ENCODE results near the gene SNX7.

SNX7 gene

DNA sequence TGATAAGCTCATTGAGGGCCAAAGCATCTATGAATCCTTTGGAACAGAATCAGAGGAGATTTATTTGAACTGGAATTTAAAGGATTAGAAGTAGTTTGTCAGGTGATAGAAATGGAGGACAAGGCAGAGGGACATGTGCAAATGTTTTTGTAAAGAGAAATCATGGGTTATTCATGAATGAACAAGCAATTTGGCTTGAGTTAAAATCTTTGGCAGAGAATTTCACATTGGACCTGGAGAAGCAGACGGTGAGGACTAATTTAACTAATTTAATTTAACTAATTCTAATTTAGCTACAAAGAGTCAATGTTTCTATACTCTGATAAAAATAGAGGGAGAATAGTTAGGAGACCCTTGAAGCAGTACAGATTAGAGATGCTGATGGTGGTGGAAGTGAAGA is 36.3 kb downstream of the SNX7 start:
- no peak for DNase-seq

DNA sequence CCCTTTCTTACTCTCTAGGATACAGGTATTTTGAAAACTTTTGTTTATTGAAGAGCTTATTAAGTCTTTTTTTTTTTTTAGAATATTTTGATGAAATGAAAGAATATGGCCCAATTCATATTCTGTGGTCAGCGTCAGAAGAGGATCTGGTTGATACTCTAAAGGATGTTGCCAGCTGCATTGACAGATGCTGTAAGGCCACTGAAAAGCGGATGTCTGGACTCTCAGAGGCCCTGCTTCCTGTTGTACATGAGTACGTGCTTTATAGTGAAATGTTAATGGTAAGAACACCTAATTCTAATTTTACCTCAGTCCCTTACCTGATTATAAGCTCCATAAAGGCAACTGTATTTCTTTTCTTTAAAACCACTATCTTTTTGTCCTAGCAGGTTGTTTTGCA is 37.1 kb downstream of the SNX7 start:
- no peak for DNase-seq

DNA sequence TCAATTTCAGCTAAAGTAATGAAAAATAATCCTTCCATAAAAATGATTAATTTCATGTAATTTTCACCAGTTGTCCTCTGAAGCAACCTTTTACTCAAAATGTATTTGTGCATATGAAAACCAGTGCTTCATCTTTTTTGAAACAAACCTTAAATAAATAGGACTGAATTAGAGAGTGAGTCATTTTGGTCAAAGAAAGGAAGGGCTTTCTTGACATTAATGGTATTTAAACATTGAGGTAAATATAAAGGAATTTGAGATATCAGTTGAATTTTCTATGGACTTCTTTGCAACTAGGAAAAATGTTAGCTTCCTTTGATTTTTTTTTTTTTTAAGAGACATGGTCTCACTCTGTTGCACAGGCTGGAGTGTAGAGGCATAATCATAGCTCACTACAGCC is 38.7 kb downstream of the SNX7 start:
- DNase-seq: no peak

DNA sequence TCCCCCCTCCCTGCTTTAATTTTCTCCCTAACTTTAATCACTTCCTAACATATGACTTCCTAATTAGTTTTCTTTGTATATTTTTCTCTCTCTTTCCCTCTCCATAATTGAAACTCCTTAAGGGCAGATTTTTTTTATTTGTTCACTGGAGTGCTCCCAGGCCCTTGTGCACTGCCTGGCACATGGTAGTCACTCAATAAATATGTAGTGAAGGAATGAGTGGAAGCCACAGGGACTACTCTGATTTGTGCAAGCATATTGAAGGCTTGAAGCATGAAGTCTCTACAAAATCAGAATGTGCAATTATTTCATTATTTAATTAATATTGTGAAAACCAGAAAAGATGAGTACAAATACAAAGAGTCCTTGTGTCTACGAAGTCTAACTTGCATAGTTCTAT is 41.5 kb downstream of the SNX7 start:
- DNase-seq: no peak

DNA sequence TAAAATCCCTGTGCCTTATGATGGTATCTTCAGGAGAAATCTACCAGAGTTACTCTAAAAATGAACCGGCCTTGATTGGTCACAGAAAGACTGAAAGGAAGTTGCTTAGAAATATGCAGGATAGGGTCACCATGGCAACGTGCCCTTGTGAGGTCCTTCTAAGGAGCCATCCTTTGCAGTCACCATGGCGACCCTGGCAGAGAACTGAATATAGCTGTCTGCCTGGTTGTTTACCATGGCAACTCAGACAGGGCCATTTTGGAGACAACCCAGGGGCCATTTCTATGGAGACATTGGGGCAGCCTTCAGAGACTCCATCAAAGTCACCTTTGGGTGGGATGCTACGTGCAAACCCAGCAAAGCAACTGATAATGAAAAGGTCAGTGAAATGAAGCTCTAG is 43.0 kb downstream of the SNX7 start:
- DNase-seq: no peak

DNA sequence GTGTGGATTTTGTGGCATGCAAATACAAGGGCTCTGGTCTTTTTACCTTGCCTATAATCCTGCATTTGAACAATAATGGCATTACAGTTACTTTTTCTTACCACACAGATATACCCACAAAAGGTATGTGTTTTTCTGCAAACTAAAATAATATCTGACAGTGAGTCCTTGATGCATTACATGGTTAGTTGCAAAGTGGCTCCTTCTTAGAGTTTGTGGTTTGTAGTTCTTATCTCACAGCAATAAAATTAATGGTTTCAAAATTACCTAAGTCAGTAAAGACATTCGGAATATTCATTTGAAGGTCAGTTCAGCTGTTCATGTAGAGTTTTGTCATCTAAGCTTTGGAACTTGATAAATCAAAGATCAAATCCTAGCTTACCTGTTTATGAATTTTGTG is 43.5 kb downstream of the SNX7 start:
- no peak for DNase-seq

DNA sequence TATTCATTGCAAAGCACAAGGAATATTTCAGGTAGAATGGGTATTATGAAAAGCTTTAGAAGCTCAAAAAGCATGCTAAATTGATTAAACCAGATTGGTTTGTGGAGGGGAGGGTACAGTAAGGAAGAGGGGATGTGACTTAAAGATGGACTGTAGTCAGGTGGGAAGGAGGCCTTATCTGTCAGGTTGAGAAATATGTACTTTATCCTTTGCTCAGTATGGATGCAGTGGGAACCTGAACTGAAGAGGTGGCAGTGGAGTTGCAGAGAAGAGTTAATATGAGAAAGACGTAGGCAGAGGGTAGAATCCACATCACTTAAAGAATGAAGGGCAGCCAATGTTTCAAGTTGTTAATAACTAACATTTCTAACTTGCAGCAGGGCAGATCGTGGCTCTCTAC is 44.1 kb downstream of the SNX7 start:
- DNase-seq: no peak

DNA sequence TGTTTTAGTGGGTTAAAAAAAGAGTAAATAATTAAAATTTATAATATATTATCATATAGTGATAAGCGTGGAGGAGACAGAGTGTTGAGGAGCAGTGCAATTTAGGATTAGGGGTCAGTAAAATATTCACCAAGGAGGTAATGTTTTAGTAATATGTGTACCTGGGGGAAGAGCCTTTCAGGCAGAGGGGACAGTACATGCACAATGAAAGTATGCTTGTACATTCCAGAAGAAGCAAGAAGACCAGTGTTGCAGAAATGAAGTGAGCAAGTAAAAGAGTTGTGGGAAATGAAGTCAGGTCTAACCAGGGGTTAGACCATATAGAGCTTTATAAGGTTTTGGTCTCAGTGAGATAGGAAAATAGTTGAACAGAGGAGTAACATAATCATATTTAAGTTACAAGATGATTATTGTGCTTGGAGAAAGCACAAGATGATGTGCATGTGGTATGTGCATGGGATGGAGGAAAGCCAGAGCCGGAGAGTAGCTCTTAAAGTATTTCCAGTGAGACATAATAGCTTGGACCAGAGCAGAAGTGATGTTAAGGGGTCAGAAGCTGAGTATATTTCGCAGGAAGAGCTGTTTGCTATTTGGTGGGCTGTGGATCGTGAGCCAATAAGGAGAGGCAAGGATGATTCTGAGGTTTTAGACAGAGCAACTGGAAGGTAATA is 44.8 kb downstream of the SNX7 start:
- DNase-seq: no peak

DNA sequence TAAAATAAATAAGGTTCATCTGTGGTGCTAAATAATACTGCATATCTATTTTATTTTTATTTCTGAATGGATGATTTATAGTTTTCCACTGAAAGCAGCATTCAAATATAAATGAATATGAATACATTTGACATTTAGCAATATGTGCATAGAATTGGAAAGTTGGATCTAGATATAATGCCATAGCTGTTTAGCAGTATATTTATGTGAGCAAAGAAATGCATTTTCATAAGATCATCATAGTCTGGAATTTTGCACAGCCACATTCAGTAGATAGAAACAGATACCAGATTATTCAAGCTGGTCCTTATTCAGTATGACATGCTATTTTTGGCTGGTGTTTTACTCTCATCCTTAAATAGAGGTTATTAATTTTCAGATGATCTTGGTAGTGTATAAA is 46.0 kb downstream of the SNX7 start:
- no peak for DNase-seq

DNA sequence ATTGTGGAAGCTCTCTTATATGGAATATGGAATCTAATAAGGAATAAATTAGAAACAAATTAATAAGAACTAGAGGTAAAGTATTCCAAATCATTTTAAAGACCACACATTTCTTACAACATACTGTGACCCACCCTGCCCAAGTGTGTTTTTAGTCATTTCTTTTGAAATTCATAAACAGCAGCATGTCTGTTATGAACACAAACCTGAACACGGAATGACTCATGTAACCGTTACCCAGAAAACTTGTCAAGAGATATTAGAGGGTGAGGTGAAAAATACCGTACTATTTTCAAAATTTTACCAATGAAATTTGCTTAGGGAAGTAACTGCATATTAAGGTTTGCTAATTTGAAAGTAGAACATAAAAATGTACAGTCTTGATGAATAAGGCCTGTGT is 48.4 kb downstream of the SNX7 start:
- DNase-seq: no peak

DNA sequence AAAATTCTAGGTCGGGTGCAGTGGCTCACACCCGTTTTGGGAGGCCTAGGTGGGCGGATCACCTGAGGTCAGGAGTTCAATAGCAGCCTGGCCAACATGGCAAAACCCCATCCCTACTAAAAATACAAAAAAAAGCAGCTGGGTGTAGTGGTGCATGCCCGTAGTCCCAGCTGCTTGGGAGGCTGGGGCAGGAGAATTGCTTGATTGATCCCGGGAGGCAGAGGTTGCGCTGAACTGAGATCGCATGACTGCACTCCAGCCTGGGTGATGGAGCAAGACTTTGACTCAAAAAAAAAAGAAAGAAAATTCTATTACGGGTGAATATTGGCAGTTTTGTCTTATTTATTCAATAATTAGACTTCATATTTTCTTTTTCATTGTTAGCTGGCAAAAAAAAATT is 62.1 kb downstream of the SNX7 start:
- DNase-seq: no peak

DNA sequence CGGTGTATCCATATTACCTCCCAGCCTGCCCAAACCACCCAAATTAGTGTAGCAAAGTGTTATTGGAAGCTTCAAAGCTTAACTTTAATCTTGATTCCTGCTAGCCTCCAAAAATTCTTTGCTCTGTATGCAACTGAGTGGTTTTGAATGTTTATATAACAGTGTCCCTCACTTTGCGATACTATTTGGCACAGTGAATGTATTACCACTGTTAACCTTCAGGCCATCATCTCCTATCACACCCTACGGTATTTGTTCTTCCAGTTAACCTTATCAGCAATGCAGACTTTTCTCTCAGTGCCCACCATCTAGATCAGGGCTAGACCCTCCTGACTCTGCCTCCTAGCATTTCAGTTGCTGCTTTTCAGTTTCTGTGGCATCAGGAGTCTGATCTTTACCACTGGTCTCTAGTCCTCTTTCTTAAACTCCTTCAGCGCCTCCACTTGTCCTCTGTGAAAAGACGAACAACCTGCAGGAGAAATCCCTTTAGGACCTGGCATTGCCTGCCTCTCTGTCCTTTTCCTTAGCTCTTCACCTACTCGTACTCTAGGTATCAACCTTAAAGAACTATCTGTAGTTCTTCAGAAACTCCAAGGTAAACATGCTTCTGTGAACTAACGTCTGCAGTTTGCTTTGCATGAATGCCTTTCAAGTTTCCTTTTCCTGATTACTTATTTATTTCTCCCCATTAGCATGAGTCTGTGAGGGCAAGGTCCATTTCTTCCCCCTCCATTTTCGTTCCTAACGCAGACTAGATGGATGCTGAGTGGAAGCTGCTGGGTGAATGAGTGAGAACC is 71.7 kb downstream of the SNX7 start:
- no peak for DNase-seq

DNA sequence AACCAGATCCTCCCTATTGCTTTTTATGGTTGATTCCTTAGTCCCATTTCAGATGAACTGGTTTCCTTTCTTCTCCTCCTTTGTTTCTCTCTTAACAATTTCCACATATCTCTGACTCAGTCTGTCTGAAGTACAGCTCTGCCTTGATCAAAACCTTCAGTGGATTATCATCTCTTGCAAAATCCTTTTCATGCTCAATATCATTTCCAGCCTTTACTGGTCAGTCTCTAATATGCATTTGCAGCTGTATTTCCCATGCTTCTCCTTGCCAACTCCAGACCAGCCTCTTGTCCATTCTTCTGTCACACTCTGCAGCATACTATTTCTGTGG is 72.2 kb downstream of the SNX7 start:
- DNase-seq: no peak

DNA sequence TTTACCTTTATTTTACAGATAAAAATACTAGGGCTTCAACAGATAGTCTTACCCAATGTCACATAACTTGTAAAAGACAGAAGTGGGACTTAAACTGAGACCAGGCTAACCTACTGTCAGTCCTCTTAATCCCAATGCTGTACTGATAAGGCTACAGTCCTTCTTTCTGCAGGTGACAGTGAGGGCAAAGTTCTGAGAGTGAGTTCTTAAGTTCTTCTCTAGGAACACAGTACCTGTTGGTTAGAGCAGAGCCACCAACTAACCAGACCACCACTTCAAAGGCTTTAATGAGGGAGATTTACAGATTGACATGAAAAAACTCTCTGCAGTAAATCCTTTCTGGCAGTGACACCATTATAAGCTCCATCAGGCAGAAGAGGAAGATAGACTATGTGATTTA is 74.2 kb downstream of the SNX7 start:
- no peak for DNase-seq

DNA sequence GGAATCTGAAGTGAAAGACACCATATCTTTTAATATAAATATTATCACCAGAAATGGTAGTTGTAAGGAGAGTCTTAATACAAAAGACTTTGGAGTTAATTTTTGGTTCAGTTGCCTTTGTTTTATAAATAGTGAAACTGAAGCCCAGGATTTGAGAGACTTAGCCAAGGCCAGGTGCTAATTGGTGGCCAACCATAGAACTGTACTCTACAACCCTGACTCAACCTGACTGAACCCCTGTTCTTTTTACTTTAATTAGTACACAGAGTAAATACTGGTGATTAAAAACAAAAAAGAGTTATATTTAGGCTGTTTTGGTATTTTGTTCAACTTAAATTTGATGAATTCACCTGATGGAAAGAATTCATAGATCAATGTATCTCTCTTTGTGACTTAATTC is 76.3 kb downstream of the SNX7 start:
- DNase-seq: no peak

DNA sequence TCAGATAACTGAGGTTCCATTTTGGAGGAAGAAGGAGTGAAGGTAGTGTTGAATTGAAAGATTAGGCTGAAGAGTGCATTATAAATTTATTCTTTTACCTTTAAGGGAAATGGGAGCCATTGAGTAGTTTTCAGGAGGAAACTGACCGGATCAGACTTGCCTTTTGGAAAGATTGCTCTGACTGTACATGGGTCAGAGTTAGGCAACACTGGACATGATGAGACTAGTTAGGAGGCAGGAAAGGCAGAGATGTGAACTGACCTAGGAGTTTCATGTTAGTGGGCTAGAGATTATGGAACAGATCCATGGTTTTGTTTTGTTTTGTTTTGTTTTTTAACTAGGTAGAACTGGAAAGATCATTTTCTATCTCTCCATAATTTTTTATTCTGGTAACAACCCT is 78.2 kb downstream of the SNX7 start:
- DNase-seq: no peak

DNA sequence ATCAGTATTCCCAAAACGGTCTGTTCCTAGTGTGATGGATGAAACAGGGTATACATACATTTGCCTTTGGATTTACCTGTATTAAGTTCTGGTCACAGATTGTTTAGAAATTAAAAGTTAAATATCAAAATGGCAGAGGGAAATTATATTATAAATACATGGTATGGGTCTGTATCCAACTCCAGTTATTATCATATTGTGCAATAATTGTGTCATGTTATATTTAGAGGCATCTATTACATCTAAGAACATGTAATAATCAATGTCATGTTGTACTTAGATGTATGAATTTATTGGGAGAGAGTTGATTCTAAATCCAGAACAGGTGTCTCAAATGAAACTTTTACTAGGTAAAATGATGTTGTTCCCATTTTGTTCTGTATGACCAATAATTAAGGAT is 79.6 kb downstream of the SNX7 start:
- no peak for DNase-seq

DNA sequence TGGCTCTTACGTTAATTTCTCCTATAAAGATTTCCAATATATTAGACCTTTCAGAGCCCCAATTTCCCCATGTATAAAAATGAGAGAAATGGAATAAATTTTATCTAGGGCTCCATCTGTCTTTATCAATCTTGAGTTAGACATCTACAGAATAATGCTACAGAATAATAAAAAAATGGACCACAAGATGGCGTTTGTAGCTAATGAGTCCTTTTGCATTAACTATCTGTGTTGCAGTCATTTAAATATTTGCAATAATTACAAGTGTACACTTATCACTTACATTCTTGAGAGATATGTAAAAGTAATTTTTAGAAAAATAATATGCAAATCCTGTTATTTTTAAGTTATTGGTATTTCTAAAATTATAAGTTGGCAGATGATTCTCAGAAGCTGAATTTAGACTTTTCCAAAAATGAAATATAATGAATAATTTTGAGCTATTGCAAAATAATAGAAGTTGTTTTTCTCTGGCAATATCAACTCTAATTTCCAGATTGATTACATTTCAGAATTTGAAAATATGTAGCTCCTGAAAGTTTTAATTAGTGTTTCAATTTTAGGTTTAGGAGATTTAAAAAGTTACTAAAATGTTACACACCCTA is 87.7 kb downstream of the SNX7 start:
- no peak for DNase-seq

DNA sequence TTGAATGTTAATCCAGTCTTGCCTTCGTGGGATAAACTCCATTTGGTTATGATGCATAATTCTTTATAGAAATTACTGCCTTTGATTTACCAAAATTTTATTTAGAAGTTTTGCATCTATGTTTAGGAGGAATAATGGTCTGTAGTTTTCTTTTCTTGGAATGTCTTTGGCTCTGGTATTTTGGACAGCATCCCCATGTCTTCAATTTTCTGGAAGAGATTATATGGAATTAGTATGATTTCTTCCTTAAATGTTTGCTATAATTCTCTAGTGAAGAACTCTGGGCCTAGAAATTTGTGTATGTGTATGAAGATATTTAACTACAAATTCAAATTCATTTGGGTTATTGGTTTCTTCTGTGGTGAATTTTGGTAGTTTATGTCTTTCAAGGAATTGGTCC is 92.7 kb downstream of the SNX7 start:
- DNase-seq: no peak

DNA sequence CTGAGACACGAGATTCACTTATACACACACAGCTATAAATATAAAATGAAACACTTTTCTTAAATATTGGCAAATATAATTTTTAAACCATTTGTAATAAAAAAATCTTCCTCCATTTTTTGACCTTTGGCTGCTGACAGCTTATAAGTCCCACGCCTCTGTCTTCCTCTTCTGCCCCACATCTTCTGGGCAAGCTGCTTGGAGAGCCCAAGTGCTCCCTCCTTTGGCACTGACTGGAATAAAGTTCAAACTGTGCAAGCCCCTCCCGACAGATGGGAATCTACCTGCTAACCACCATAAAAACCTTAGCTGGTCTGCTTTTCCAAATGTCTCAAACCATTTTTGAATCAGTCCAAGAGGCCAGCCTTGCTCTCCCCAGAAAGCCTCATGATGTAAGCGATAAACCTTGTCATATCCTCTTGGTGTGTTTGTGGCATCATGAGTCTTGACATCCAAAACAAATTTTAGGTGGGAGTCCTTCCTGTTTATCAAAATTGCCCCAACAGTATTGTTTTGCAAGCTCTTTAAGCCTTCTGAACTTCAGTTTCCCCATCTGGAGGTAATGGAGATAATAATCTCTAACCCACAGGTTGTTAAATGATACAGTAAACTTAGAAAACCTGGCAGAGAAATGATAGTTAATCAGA is 99.8 kb downstream of the SNX7 start:
- no peak for DNase-seq

DNA sequence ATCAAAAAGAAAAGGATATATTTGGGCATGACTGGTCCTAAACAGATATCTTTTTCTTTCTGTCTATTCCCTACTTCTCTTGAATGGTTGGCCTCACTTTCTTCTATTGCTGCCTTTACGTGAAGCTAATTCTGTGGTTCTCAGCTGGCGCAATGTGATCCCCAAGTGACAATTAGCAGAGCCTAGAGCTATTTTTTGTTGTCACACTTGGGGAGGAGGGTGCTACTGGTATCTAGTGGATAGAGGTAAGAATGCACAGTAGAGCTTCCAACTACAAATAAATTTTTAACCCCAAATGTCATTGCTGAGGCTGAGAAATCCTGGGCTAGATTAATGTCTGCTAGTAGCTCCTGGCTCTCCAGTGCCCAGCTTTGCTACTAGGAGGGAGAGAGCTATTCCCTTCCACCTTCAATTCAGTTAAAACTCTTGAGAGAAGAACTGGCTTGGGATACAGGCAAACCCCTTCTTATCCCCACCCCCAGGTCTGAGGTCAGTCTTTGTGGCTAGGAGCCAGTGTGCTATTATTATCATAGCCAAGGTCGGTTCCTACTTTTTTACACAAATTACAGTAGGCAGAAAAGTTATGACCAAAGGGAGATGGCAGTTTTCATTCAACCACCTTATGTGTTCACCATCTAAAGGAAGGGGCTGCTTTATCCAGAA is 102.1 kb downstream of the SNX7 start:
- DNase-seq: no peak

DNA sequence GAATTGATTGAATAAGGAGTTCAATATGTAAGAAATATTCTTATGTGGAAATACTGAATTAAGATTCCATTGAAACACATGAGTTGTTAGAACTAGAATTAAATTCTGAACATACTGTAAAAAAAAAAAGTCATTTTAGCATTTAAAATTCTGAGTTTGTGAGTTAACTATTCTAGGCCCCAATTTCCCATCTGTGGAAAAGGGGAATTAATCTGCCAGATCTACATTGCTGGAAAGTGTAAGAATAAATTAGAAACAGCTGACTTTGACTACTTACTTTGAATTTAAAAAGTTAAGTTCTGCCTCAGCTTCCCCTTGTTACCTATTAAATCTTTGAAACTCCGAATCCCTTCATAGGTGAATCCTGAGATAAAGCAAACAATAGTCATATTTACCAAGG is 103.0 kb downstream of the SNX7 start:
- DNase-seq: no peak

DNA sequence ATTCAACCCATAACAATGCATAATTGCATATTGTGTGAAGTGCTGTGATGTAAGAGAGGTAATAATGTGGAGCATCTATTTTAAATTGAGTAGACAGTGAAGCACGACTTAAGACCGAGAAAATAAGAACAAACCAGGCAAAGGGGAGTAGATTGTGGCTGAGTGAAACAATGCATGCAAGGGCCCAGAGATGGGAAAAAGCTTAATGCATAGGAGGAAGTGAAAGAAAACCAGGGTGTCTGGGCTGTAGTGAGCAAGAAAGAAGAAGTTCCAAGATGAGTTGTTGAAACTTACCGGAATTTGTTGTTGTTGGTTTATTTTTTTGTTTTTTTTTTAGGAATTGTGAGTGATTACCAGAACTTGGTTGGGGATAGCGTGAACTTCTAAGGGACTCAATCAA is 104.7 kb downstream of the SNX7 start:
- DNase-seq: no peak

DNA sequence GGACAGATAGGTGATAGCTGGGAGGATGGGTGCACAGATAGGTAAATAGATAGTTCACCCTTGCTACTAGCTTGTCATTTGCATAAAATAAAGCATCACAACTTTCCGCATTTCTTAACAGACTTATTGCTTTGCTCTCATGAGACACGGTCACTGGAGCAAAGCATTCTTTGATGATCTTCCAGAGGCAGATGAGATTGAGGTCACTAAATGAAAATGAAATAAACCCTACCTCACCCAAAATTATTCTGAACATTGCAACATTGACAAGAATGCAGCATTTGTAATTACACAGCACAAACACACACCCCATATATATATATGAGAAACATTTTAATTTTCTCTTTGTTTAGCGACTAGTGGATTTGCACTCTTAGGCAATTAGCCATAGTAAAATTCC is 107.6 kb downstream of the SNX7 start:
- DNase-seq: no peak

All from T1000 (cell line).